ENCODE data around the gene CFAP221. TPM values are rescaled to one million over a fixed set of nuclear protein-coding genes. Genes with fewer than 3 reads are reported as not detected.
"Not testable (repeated sequence)": the region's sequence is repeated elsewhere in the genome, so short reads cannot be mapped to it uniquely, and the experiment has no call there.

The CFAP221 gene
- total RNA-seq, 1 donor from 2014 or later, result not detected

DNA sequence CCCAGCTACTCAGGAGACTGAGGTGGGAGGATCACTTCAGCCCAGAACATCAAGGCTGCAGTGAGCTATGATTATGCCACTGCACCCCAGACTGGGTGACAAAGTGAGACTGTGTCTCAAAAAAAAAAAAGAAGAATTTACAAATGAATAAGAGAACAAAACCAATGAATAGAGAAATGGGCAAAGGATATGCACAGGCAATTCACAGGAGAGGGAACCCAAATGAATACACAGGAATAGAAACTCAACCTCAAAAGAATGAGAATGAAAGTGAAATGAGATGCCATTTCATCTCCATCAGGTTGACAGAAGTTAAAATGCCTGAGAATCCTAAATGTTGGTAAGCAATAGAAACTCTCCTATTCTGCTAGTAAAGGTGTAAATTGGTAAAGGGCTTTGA lies 40.2 kb downstream of the CFAP221 start:
- DNase-seq (ENCODE audit: low read depth in 2 of 2), result no peak

GRCh38 chr2:119586085-119586484 lies 41.8 kb downstream of the CFAP221 start:
- no peak for DNase-seq (ENCODE audit: low read depth in 2 of 2)

- DNase-seq (ENCODE audit: low read depth in 2 of 2), result no peak
These were observed 46.6 kb downstream of the CFAP221 start for GRCh38 chr2:119590873-119591272.

GRCh38 chr2:119591523-119591922 lies 47.3 kb downstream of the CFAP221 start:
- no peak for DNase-seq (ENCODE audit: low read depth in 2 of 2)

- no peak for DNase-seq (ENCODE audit: low read depth in 2 of 2)
These were observed 48.2 kb downstream of the CFAP221 start for GRCh38 chr2:119592436-119592835.

GRCh38 chr2:119596638-119597037 lies 52.4 kb downstream of the CFAP221 start:
- DNase-seq (ENCODE audit: low read depth in 2 of 2), result no peak

DNA sequence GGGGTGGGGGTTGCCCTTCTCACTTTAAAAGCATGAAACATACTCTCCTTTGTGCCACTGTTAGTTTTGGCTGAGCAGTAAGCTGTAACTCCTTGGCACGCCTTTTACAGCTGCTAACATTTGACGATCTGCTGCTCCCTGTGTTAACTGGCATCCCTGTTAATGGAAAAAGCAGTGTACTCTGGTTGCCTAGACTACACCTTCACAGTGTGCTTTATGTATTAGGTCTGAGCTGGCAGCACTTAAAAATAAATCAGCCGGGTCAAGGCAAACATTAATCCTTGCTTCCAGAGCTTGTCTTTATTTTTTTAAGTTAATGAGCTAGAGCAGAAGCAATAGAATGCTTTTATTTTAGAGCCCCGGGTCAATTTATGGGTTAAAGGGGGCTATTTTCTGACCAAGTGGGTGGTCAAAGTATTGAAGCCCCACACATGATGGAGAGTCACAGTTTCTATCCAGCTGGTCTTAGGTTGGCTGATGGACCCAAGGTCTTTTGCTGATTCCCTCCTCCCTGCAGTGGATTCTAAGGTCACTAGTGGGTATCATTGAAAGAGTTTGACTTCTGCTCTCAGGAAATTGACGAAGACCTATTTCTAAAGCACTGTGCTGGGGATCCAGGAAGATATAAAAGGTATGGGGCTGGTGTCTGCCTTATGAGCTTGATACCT lies 54.5 kb downstream of the CFAP221 start:
- DNase-seq (ENCODE audit: low read depth in 2 of 2), result no peak

- no peak for DNase-seq (ENCODE audit: low read depth in 2 of 2)
These were observed 55.1 kb downstream of the CFAP221 start for GRCh38 chr2:119599384-119599783.

GRCh38 chr2:119605096-119605495 lies 60.8 kb downstream of the CFAP221 start:
- DNase-seq (ENCODE audit: low read depth in 2 of 2), result no peak

GRCh38 chr2:119606674-119607073 lies 62.4 kb downstream of the CFAP221 start:
- no peak for DNase-seq (ENCODE audit: low read depth in 2 of 2)

- DNase-seq (ENCODE audit: low read depth in 2 of 2), result no peak
These were observed 64.3 kb downstream of the CFAP221 start for GRCh38 chr2:119608553-119608952.

- no peak for DNase-seq (ENCODE audit: low read depth in 2 of 2)
These were observed 65.1 kb downstream of the CFAP221 start for GRCh38 chr2:119609337-119609736.

GRCh38 chr2:119614140-119614539 lies 69.9 kb downstream of the CFAP221 start:
- not testable (repeated sequence) for DNase-seq (ENCODE audit: low read depth in 2 of 2)

DNA sequence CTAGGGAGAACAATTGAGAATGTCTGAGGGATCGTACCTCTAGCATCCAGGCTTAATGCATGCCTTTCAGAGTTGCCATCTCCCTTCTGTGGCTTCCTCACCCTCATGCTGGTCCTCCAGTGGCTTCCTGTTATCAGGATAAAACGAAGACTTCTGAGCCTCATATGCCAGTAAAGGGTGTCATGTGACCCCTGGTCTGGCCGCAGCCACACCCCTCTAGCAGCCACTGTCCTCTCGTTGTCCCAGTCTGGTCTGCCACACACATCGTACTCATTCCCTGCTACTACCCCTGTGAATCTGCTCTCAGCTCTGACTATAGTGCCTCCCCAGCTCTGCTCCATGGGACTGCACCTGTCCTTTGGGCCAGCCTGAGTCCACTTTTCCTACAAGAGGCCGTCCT lies 72.2 kb downstream of the CFAP221 start:
- no peak for DNase-seq (ENCODE audit: low read depth in 2 of 2)

- DNase-seq (ENCODE audit: low read depth in 2 of 2), result no peak
These were observed 73.2 kb downstream of the CFAP221 start for GRCh38 chr2:119617455-119617854.

GRCh38 chr2:119618725-119619124 lies 74.5 kb downstream of the CFAP221 start:
- not testable (repeated sequence) for DNase-seq (ENCODE audit: low read depth in 2 of 2)

DNA sequence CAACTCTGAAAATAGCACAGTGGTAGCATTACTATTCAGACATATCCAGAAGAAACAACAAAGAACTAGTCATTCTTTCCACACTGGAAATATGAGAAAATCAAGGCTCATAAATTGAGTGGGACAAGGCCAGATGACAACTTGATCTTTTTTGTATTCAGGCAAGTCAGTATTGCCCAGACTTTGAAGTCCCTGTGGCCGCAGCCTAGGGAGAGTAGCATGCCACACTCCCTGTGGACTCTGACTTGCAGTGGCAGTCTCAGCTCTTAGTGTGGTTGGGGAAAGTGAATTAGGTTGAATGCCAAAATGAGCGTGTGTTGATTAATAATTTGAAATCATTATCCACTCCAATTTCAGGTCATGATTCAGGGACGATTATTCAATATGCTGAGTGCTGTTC lies 81.0 kb downstream of the CFAP221 start:
- DNase-seq (ENCODE audit: low read depth in 2 of 2), result no peak

- DNase-seq (ENCODE audit: low read depth in 2 of 2), result no peak
These were observed 85.1 kb downstream of the CFAP221 start for GRCh38 chr2:119629323-119629825.

GRCh38 chr2:119630121-119630520 lies 85.9 kb downstream of the CFAP221 start:
- no peak for DNase-seq (ENCODE audit: low read depth in 2 of 2)

DNA sequence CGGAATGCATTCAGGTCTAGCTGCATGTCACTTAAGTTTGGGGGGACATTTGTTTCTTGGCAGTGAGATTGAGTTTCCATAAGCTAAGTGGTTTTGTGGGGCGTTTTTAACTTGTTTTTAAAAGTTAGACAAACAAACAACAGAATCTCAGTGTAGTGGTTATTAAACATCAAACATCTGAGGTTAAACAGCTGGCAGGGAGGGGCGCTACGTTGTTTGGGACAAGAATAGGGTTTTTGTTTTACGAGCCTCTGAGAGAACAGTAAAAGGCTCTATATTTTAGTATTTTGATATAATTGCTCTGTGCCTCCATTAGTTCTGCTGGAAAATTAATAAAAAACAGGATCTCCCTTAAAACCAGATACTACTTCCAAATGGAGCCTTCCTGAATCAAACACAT lies 93.1 kb downstream of the CFAP221 start:
- DNase-seq (ENCODE audit: low read depth in 2 of 2), result no peak

DNA sequence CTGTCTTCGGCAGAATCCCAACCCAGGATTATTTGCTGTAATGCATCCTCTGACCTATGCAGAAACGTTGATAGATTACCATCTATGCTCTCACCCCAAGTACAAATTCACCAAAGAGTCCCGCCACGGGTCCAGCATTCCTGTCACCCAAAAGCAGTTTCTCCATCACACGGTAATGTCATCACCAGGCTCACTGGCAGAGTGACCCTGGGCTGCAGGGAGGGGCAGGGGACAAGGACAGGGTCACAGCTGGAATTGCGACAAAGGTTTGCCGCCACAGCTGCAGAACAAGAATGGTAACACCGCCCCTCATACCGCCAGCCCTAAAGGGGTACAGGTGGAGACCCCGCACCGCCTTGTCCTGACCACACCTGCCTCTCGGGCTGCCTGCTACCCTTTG lies 94.0 kb downstream of the CFAP221 start:
- no peak for DNase-seq (ENCODE audit: low read depth in 2 of 2)

DNA sequence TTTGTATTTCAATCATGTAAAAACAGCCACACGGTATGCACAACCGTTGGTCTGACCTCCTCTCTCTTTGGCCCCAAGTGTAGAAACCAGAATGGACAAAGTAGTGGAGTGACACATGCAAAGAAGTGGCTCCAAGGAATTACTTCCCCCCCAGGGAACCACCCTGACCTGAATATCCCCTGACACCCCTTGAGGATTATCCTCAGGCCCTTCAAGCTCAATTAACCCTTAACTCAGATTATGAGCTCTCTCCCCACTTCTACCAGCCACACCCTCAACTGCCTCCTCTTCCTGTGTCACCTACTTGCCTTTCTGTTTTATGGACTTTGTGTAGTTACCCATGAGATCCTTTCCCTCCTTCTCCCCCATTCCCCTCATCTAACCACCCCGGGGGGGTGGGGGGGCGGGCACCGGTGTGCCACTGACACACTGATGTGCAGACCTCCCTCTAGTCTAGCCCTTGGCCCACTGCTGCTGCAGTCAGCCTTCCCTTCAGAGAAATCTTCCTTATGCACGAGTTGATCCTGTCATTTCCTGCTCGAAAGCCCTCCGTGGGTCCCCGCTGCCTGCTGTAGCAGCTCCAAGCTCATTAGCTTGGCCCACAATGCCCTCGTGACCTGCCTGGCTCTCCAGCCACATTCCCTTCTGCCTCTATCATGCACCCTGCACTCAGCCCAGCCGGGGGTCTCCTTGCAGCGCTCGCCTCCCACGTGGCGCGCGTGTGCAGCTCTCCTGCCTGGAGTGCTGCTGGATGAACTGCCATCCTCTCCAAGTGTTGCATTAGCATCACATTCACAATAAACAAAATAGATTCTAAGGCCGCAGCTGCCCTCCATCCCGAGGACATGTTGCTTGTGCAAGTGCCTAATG lies 94.7 kb downstream of the CFAP221 start:
- DNase-seq (ENCODE audit: low read depth in 2 of 2), result no peak

Measured in dermis microvascular lymphatic vessel endothelial cell (primary cell).